Middle frontal gyrus (tissue), 1 donor: ENCODE data around the gene ACP1.

ENCODE experiments used
- DNase-seq: peaks from one replicate; pipeline ENCODE4 v3.0.0-alpha.2; 2015; ENCODE audit warnings: low spot score; ENCODE audit errors: extremely low spot score

ACP1 gene

DNA sequence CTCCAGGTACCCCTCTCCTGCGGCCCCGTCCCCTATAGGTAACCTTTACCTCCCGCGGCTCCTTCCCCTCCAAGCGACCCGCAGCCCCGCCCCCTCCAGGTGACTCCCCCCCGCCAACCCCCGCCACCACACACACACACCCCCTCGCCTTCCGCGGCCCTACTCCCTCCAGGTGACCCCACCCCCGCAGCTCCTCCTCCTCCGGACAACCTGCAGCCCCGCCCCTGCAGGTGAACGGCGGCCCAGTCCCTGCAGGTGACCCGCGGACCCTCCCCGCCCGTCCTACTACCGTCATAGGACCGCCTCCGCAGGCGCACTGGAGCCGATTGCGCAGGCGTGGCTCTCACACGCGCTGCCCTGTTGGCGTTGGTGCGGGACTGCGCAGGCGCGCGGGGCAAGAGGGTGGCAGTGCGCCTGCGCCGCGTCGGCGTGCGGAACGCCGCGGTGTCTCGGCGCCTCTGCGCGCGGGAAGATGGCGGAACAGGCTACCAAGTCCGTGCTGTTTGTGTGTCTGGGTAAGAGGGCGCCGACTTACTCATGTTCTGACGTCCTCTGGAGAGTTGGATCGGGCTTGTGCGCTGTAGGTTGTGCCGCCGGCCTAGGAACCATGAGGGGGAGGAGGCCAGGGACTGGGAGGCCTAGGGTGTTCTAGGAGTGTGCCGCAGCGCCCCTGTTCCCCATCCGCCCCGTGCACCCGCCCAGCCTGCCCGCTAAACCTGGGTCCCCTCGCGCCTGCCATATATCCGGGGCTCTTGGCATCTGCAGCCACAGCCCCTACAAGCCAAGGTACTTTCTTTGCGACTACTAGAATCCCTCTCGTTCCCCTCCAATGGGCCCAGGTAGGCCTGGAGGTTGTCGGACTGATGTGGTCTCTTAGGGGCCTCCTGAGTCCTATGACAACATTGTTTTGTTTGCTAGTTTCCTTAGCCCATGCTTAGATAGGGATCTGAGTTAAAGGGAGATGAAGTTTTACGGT is at the start of gene ACP1:
TSS of gene ACP1 (plus strand) at position 455 of the 976 bp plus-strand sequence. CDS start at position 473, 18 bp downstream.
- DNase-seq = peak; percentile 96

DNA sequence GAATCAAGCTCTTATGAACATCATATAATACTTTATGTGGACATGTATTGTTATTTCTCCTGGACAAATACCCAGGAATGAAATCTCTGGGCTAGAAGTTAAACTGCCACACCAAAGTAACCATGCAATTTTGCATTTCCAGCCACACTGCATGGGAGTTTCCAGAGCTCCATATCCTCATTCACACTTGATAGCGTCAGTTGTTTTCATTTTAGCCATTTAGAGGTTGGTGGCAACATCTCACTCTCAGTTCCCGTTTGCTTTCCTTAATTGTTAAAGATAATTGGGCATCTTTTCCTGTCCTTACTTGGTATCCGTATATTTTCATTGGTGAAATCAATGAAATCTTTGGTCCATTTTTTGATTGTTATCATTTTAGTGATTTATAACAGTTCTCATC is 48.7 kb upstream of the ACP1 start:
- no peak for DNase-seq

DNA sequence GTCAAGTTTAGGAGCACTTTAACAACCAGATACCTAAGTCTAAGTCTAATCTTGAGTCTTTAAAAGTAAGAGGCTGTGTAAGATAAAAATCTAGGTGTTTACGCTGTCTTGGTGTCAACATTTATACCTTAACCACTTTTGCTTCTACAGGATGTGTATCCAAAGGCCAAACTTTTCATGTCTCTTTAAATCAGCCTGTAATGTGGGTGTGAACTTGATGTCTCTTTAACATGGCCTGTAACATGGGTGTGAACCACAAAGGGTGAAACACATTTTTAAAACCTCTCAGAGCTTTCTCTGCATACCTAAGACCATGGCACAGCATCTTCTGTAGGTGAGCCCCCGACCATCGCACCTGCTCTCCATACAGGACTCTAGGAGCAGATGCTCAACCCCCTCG is 41.3 kb upstream of the ACP1 start:
- no peak for DNase-seq

DNA sequence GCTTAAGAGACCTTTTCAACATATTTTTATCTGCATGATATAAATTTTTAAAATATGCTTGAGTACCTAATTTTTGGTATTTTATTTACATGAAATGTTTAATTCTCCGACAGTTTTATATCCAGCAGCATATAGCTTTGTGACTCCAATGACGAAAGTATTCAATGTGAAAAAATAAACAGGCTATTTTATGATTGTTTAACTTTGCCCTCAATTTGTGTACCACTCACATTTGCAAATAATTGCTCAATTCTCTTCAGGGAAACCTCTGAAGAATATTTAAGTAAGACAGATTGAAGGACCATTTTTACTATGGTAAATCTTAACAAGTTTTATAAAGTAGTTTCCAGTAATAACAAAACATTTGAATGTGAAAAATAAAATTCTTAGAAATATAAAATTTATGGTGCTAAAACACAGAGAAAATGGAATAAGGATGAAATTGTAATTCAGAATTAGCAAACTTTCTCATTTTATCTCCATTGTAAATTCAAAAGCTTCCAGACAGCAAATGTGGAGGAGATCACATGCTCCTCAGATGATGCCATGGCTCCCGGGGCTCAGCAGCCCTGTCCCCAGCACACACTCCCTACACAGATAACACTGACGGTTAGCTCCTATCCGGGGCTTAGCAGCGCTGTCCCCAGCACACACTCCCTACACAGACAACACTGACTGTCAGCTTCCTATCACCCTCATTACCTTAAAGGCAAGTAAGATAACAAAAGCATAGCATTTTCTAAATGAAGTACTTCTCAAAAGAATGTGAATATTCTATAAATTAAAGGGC is 40.6 kb upstream of the ACP1 start:
- no peak for DNase-seq

DNA sequence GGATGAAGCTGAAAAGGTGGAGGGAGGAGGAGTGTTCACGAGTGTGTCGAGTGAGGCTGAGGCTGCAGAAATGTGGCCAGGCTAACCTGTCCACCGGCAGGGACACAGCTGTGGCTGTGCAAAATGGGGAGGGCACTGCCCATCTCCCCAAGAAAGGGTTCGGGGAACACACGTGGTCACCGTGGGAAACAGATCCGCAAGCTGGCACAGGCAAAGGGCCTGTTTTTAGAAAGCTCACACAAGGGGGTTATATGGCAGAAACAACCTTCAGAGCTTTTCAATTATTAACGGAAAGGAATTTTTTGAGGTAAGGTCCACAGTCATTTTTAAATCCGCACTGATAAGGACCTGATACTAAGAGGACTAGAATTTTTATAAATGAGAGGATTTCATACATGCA is 36.6 kb upstream of the ACP1 start:
- DNase-seq = no peak

DNA sequence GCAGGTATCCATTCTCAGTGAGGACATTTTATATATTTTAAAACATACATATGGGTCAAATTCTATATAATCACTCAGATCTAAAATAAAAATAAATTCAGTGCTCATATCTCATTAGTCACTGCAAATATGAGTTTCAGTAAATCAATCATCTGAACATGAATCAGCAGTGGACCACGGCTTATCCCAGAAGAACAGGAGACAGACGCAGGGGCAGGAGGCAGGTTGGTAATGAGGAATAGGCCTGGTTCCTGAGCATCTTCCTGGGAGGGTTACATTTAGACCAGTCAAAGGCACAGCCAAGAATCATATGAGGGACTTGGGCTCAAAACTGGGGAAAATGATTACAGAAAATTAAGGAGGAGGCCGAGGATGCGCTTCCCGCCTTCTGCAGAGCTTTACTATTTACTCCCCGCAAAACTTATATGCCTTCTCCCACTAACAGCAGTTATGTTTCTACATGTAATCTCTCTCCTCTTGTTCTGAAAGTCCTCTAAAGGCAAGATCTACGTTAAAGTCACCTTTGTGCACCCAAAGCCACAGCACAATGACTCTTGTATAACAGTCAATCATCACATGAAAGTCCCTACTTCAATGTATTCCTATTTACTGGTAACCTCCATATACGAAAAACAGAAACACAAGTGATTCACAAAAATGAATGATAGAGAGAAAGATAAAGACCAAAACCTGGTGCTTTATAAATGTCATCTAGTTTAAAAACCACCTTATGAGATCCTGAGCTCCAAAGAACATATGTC is 36.0 kb upstream of the ACP1 start:
- DNase-seq = no peak

- no peak for DNase-seq
Measured at GRCh38 chr2:231521-232185, 33.1 kb upstream of the ACP1 start.

DNA sequence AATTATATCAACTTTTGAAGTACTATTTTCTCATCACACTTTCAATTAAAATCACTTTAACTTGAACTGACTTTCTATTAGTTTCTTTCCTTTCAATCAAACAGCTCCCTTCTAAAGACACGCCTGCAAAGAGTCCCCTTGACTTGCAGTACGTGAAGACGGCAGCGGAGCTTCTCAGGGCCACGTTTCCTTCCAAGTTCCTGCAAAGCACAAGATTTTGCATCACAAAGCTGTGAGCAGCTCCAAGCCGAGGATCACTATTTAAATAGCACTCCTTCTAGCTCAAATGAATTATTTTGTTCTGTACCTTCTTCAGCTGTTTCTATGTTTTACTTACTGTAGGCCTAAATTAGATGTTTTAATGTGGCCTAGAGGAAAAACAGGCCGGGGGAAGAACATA is 31.7 kb upstream of the ACP1 start:
- no peak for DNase-seq

- no peak for DNase-seq
Measured at GRCh38 chr2:234421-234820, 30.3 kb upstream of the ACP1 start.

DNA sequence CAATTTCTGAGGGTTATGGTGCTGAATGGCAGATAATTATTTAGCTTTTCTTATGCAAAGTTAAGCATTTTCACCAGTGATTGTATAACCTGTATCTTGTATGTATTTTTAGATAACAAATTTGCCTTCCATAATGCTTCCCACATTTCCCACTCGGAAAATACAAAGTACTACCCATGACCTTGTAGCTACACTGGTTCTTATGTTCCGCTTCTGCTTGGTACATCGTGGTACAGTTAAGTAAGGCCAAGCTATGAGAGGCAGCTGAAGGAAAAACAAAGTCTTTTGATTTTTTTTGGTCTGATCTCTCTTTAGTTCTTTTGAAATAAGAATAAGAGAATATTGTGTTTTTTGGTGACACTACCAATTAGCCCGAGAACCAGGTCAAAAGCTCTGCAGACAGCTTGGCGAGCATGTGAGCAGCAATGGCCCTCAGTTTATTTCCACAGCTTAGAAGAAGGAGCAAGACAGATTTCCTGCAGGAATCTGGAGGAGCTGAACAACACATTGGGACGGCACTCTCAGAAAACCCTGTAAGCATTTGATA is 27.7 kb upstream of the ACP1 start:
- DNase-seq = no peak

DNA sequence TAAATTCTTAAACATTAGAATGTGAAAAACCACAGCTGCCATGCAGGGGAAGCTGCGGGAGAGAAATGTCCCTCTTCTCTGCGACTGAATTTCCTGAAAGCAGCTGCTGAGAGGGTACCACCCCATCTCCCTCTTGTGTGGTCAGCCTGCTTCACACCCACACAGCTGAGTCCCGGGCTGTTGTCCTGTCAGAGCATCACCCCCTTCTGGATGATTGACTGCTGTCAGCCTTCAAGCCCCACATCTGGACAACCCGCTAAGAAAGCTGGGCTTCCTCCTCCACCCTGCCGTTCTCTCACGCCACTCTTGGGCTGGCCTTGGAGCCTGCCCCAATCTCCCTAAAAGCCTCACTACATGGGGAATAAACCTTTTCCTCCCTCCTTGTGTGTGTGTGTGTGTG is 26.9 kb upstream of the ACP1 start:
- no peak for DNase-seq

DNA sequence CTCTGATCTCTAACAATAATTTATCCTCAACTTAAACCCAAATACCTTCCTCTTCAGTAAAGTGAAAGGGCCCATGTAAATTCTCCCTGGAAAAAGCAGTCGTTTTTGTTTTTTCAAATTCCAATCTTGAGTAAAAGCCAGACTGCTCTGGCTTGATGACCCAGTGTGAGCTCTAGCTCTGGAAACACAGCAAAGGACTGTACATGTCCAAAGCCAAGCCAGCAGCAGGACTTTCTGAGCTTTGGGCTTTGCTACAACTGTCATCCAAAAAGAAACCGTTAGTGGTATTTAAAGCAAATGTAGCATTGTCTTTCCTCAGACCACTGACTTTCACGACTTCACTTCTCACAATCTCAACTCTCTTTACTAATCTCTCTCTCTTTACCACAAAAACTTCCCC is 26.3 kb upstream of the ACP1 start:
- no peak for DNase-seq

GRCh38 chr2:238869-239268 is 25.9 kb upstream of the ACP1 start:
- no peak for DNase-seq

- DNase-seq = no peak
Measured at GRCh38 chr2:244547-244946, 20.2 kb upstream of the ACP1 start.

- no peak for DNase-seq
Measured at GRCh38 chr2:246489-247144, 18.1 kb upstream of the ACP1 start.

- no peak for DNase-seq
Measured at GRCh38 chr2:248724-249123, 16.0 kb upstream of the ACP1 start.

- no peak for DNase-seq
Measured at GRCh38 chr2:249538-250042, 15.2 kb upstream of the ACP1 start.

DNA sequence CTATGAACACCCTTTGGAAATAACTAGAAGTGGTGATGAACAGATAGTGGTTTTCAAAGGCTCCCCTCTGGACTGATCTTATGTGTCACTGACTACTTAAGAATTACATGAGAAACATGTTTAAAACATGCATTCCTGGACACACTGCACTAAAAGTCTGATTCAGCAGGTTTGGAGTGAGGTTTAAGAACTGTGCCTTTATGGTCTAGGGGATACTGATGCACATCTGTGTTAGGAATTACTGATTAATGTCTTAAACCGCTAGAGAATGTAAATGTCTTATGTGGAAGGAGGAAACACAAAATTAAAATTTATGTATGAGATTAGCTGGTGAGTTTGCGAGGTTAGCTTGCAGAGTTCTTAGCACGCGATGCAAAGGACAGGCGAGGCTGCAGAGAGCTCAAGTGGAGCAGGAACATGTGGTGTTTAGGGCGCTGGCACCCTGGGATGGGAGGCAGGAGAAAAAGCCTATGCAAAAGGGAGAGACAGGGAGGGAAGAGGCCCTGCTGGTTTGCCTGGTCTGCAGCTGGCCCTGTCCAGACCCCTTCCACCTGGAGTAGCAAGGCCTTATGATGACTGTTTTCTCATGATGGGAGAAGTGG is 12.6 kb upstream of the ACP1 start:
- no peak for DNase-seq

DNA sequence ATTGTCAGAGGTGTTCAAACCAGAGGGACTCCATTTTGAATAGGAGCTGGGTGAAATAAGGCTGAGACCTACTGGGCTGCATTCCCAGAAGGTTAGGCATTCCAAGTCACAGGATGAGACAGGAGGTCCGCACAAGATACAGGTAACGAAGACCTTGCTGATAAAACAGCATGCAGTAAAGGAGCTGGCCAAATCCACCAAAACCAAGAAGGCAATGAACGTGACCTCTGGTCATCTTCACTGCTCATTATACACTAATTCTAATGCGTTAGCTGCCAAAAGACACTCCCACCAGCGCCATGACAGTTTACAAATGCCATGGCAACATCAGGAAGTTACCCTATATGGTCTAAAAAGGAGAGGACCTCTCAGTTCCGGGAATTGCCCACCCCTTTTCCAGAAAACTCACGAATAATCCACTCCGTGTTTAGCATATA is 11.5 kb upstream of the ACP1 start:
- no peak for DNase-seq

- no peak for DNase-seq
Measured at GRCh38 chr2:254241-254640, 10.5 kb upstream of the ACP1 start.
